Astrocyte of the cerebellum (primary cell): ENCODE data around the gene SRD5A1.
A peak's percentile ranks its signal among the peaks of the same experiment; 100 is the strongest.

ENCODE experiments used
- DNase-seq: peaks from one replicate; pipeline ENCODE4 v3.0.0-alpha.2; 2011; ENCODE audit warnings: low read depth
- H3K4me3 ChIP-seq: 2 replicates; pipeline ENCODE4 v1.5.1; 2011; ENCODE audit warnings: mild to moderate bottlenecking, low read depth, low read length, moderate library complexity
- in situ Hi-C: cut with HindIII; loops from 2 replicates; pipeline ENCODE4 v1.10.0; 2017; ENCODE audit warnings: low sequenced_read_pairs
- TF ChIP-seq, protein P1 (sequence below): IDR thresholded peaks from 2 replicates; pipeline ENCODE4 v1.5.1; 2012; ENCODE audit warnings: low read length, low read depth, moderate library complexity, mild to moderate bottlenecking; ENCODE audit errors: missing control alignments

SRD5A1 gene

GRCh38 chr5:6681682-6682081, 48.4 kb downstream of the SRD5A1 start:
- in situ Hi-C loops = no loop called here
- TF ChIP-seq, protein P1, sequence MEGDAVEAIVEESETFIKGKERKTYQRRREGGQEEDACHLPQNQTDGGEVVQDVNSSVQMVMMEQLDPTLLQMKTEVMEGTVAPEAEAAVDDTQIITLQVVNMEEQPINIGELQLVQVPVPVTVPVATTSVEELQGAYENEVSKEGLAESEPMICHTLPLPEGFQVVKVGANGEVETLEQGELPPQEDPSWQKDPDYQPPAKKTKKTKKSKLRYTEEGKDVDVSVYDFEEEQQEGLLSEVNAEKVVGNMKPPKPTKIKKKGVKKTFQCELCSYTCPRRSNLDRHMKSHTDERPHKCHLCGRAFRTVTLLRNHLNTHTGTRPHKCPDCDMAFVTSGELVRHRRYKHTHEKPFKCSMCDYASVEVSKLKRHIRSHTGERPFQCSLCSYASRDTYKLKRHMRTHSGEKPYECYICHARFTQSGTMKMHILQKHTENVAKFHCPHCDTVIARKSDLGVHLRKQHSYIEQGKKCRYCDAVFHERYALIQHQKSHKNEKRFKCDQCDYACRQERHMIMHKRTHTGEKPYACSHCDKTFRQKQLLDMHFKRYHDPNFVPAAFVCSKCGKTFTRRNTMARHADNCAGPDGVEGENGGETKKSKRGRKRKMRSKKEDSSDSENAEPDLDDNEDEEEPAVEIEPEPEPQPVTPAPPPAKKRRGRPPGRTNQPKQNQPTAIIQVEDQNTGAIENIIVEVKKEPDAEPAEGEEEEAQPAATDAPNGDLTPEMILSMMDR = no peak
- no peak for DNase-seq
- H3K4me3 ChIP-seq = no peak overlapping the region

DNA sequence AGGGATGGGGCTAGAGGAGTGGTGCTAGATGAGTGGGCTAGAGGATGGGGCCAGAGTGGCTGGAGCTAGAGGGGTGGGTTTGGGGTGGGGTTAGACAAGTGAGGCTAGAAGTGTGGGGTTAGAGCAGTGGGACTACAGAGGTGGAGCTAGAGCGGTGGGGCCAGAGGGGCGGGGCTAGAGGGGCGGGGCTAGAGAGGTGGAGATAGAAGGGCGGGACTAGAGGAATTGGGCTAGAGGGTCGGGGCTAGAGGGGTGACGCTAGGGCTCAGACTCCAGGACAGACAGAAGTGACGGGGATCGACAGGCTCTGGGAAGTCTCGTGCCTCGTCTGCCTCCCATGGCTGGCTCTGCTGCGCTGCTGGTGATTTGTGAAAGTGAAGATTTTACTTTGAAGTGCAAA, 49.0 kb downstream of the SRD5A1 start:
- in situ Hi-C loops = no loop called here

DNA sequence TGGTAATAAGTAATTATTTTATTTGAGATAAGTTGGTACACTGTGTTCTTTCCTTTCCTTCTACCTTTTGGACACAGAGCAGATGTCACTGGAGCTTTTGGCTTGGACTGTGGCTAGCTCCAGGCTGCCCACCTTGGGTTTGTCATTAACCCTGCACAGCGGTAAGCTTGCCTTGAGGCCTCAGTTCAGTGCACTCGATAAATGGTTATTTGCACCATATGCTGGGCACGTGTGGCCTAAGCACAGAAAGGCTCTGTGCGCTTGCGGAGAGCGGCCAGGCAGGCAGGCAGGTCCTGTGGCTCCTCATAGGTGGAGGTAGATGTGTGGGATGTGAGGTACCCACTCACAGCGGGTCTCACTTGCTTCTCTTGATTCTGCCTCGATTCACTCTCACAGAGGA, 50.0 kb downstream of the SRD5A1 start:
- no peak overlapping the region for H3K4me3 ChIP-seq
- in situ Hi-C loops = no loop called here
- no peak for DNase-seq
- TF ChIP-seq, protein P1 = no peak

More for the DNA sequence above, 49.0 kb downstream of the SRD5A1 start:
- TF ChIP-seq, protein P1 = no peak
- no peak for DNase-seq
- H3K4me3 ChIP-seq = no peak overlapping the region

DNA sequence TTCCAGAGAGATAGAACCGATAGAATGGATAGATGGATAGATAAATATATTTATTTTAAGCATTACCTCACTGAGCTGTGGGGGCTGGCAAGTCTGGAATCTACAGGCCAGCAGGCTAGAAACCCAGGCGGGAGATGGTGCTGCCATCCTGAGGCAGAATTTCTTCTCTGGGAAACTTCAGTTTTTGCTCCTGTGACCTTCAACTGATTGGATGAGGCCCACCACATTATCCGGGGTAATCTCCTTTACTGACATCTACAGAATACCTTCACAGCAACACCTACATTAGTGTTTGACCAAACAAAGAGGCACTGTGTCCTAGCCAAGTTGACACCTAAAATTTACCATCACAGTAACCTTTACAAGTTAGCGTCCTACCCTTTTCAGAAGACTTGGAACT, 50.8 kb downstream of the SRD5A1 start:
- no peak overlapping the region for H3K4me3 ChIP-seq
- TF ChIP-seq, protein P1 = no peak
- in situ Hi-C loops = no loop called here
- DNase-seq = no peak

DNA sequence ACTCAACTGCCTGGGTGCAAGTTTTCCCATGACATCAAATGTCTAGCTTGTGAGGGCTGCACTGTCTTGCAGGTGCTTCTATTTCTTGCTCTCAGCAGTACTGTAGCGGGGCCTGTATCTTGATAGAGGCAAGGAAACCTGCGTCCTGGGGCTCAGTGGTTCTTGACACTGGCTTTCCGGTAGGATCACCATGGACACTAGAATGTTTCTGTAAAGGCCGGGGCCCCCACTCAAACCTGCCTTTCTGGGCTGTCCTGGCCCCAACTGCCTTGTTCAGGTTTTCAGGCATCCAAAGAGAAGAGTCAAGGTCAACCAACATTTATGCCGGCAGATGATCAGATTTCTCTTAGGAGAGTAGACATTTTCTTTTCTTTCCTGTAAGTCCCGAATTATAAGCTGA, 53.3 kb downstream of the SRD5A1 start:
- TF ChIP-seq, protein P1 = no peak
- in situ Hi-C loops = no loop called here
- DNase-seq = no peak
- H3K4me3 ChIP-seq = no peak overlapping the region

GRCh38 chr5:6686915-6687409, 53.7 kb downstream of the SRD5A1 start:
- in situ Hi-C loops = no loop called here
- TF ChIP-seq, protein P1 = no peak
- peak; percentile 43 for DNase-seq
- H3K4me3 ChIP-seq = peak overlapping the region; percentile 32

- TF ChIP-seq, protein P1 = no peak
- in situ Hi-C loops = no loop called here
- no peak for DNase-seq
- no peak overlapping the region for H3K4me3 ChIP-seq
Observed at GRCh38 chr5:6687505-6687904, 54.3 kb downstream of the SRD5A1 start.
